Cardiac fibroblast (primary cell): Measurements from ENCODE around the gene BCL2A1.

Experiments
- DNase-seq, 2 donors: peaks; one replicate each; pipeline versions ENCODE4 v3.0.0 to v3.0.0-alpha.2; 2010; ENCODE audit warnings: low read depth in 2 of 2
- H3K4me3 ChIP-seq, 2 donors: replicated peaks in 1 of 2; 1 replicate in 1 of 2; 2 replicates in 1 of 2; pipeline ENCODE4 v1.5.1; 2011; ENCODE audit warnings: low read depth in 2 of 2, low read length in 2 of 2, mild to moderate bottlenecking in 2 of 2, moderate library complexity in 1 of 2
- TF ChIP-seq, protein P1 (sequence below): IDR thresholded peaks from one replicate; pipeline ENCODE4 v1.5.1; 2011; ENCODE audit warnings: low read depth, mild to moderate bottlenecking, low read length, inconsistent platforms

Gene BCL2A1

DNA sequence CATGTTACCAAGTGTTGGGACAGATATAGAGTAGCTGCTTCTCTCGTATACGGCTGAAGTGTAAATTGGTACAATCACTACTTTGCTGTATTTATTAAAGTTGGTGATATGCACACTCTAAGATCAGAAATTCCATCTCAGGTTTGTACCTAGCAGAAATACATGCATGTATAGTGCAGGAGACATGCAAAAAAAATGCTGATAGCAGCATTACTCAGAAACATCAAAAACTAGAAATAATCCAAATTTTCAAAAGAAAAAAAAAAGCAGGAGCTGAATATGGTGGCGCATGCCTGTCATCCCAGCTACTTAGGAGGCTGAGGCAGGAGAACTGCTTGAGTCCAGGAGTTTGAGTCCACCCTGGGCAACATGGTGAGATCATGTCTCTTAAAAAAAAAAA is 31.3 kb upstream of the BCL2A1 start:
- H3K4me3 ChIP-seq = no peak overlapping the region
- DNase-seq = no peak
- TF ChIP-seq, protein P1, sequence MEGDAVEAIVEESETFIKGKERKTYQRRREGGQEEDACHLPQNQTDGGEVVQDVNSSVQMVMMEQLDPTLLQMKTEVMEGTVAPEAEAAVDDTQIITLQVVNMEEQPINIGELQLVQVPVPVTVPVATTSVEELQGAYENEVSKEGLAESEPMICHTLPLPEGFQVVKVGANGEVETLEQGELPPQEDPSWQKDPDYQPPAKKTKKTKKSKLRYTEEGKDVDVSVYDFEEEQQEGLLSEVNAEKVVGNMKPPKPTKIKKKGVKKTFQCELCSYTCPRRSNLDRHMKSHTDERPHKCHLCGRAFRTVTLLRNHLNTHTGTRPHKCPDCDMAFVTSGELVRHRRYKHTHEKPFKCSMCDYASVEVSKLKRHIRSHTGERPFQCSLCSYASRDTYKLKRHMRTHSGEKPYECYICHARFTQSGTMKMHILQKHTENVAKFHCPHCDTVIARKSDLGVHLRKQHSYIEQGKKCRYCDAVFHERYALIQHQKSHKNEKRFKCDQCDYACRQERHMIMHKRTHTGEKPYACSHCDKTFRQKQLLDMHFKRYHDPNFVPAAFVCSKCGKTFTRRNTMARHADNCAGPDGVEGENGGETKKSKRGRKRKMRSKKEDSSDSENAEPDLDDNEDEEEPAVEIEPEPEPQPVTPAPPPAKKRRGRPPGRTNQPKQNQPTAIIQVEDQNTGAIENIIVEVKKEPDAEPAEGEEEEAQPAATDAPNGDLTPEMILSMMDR = no peak

DNA sequence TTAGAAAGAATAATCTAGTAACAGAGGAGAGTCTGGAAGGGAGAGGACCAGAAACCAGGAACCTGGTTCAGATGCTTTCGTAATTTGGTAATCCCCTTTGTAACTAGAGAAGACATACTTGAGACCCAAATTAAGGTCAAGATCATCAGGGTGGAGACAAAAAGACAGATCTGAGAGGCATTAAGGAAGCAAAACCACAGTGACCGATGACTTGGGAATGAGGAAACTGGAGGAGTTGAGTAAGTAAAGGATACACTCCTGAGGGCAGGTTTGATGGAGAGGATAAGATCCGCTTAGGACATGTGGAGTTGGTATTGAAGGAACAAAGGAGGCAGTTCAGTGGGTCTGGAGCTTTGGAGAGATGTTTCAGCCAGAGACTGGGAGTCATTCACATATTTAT is 23.6 kb upstream of the BCL2A1 start:
- DNase-seq = peak in 1 of 2 donors; percentile 25
- TF ChIP-seq, protein P1 = no peak
- H3K4me3 ChIP-seq = no peak overlapping the region

DNA sequence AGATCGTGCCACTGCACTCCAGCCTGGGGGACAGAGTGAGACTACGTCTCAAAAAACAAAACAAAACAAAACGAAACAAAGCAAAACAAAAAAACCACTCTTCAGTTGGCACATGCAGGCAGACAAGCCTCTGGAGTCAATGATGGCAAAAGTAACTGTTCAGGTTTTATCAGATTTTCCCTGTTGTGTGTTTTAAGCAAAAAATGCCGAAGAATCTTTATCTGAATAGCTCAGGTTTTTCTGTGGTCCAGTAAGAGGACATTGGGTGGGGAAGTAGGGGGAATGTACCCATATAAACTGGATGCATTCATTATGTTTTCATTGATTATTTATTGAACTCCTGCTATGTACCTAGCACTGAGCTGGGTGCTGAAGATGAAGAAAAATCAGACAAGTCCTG is 20.8 kb upstream of the BCL2A1 start:
- H3K4me3 ChIP-seq = no peak overlapping the region
- no peak for DNase-seq
- TF ChIP-seq, protein P1 = no peak

DNA sequence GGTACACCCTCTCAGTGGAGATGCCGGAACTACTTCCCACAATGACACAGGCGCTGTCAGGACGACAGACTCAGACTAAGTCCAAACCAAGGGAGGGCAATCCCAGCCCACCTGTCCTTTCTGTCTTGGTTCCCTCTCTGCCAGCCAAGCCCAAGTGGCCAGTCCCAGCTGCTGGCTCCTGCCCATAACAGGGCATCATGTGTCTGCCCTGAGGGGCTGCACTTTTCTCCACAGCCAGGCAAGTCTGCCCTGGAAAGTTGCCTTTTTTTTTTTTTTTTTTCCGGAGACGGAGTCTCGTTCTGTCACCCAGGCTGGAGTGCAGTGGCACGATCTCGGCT is 20.0 kb upstream of the BCL2A1 start:
- no peak overlapping the region for H3K4me3 ChIP-seq
- TF ChIP-seq, protein P1 = no peak
- DNase-seq = no peak

DNA sequence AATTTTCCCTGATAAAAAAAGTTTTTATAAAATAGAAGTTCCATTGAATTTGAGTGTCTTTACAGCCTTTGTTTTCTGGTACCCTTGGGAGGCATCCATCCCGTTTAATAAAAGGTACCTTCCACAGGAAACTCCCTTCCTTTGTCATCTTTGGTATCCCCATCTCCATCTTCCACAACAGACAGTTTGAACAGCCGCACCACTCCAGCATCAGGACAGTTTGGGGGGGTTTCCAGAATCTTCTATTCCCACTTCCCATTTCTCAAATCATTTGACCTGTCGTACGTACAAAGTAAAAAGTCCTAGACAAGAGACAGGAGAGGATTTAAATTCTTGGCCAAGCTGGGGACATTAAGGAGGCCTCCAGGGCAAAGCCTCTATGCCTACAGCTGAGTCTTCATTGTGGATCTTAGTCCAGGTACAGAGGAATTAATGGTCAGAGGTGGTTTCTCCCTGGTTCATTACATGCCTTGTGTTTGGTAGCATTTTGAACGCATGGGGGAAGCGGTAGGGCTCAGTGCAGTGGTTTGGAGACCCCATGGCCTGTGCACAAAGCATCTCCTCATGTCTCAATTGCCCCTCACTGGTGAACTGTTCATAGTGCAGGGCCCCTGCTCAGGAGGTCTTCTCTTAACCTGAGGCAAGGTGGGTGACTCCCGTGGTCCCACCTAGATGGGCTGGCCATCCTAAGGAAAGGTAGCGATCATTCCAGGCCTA is 19.4 kb upstream of the BCL2A1 start:
- no peak overlapping the region for H3K4me3 ChIP-seq
- TF ChIP-seq, protein P1 = no peak
- DNase-seq = no peak

DNA sequence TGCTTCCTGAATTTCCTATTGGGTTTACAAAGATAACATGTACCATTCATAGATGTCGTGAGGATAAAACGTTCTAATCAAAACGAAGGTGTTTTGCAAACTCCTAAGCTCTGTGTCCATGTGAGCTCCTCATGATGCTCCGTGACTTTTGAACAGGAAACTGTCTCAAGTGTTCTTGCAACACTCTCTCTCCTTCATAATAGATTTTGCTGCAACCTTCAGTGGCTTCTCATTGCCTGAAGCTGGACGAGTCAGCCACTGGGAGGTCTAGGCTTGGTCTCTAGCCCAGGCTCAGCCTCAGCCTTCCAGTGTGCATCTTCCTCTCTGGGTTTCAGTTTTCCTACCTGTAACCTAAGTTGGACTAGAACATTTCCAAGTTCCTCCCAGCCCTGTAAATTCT is 18.7 kb upstream of the BCL2A1 start:
- DNase-seq = peak; percentile 38 to 46
- TF ChIP-seq, protein P1 = no peak
- H3K4me3 ChIP-seq = no peak overlapping the region

DNA sequence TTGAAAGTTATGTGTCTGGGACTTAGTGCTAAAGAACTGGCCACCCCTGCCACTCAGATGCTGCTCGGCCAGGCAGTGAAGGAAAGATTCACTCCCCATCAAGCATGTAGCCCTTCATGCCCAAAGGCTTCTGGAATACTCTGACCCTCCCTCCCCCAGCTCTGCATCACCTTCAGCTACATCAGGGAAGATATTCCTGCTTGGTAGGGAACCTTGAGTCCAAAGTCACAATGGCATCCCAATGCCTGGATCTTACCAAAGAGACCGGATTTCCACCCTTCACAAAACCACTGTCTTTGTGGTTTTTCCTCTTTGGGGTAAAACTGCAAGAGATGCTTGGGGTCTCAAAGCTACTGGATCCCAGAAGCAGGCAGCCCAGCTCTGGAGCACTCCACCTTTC is 18.2 kb upstream of the BCL2A1 start:
- TF ChIP-seq, protein P1 = no peak
- DNase-seq = no peak
- no peak overlapping the region for H3K4me3 ChIP-seq
